GM23338 (cell line): Measurements from ENCODE around the gene RHOD. TPM values are rescaled to one million over a fixed set of nuclear protein-coding genes. Genes with fewer than 3 reads are reported as not detected.
A peak's percentile ranks its signal among the peaks of the same experiment; 100 is the strongest.

Experiments
- ATAC-seq: fragments of 200-7000 bp; cut with Tn5 transposase; 3 replicates; pipeline ENCODE4 v1.9.1; 2020
- DNase-seq: peaks from one replicate; pipeline ENCODE4 v3.0.0-alpha.2; 2015; ENCODE audit warnings: low spot score
- H2AFZ ChIP-seq: fragments of 200-600 bp; sonication (generic); 2 replicates; pipeline ENCODE4 v1.8.0; 2016; ENCODE audit warnings: antibody characterized with exemption, mild to moderate bottlenecking, moderate library complexity
- H3F3A ChIP-seq: fragments of 200-600 bp; sonication (generic); replicated peaks from 2 replicates; pipeline ENCODE4 v1.8.0; 2017; ENCODE audit warnings: antibody characterized with exemption, mixed run types, low read depth
- H3K27ac ChIP-seq: fragments of 200-600 bp; sonication (generic); 2 replicates; pipeline ENCODE4 v1.6.1; 2016; ENCODE audit warnings: low read depth
- H3K27me3 ChIP-seq: fragments of 200-600 bp; sonication (generic); 2 replicates; pipeline ENCODE4 v1.8.0; 2016; ENCODE audit warnings: mild to moderate bottlenecking, mixed run types, moderate library complexity; ENCODE audit not compliant: insufficient read depth
- H3K36me3 ChIP-seq: fragments of 200-600 bp; sonication (generic); 2 replicates; pipeline ENCODE4 v1.8.0; 2016; ENCODE audit warnings: mild to moderate bottlenecking; ENCODE audit not compliant: insufficient read depth
- H3K4me1 ChIP-seq: fragments of 200-600 bp; sonication (generic); 2 replicates; pipeline ENCODE4 v1.8.0; 2016; ENCODE audit warnings: mild to moderate bottlenecking, moderate library complexity; ENCODE audit not compliant: insufficient read depth
- H3K4me2 ChIP-seq: fragments of 200-600 bp; sonication (generic); 2 replicates; pipeline ENCODE4 v1.7.1; 2017; ENCODE audit warnings: mixed run types
- H3K4me3 ChIP-seq: fragments of 200-600 bp; sonication (generic); 2 replicates; pipeline ENCODE4 v1.6.1; 2016; ENCODE audit warnings: mixed run types
- H3K79me2 ChIP-seq: fragments of 200-600 bp; sonication (generic); replicated peaks from 2 replicates; pipeline ENCODE4 v1.8.0; 2017; ENCODE audit warnings: mild to moderate bottlenecking; ENCODE audit not compliant: insufficient read depth
- H3K9me2 ChIP-seq: fragments of 200-600 bp; sonication (generic); 2 replicates; pipeline ENCODE4 v1.8.0; 2017; ENCODE audit not compliant: insufficient read depth
- H4K20me1 ChIP-seq: fragments of 200-600 bp; sonication (generic); replicated peaks from 2 replicates; pipeline ENCODE4 v1.8.0; 2017; ENCODE audit warnings: mild to moderate bottlenecking; ENCODE audit not compliant: insufficient read depth
- H3K27ac Mint-ChIP-seq: 2 replicates; pipeline ENCODE4 v1.8.0; 2020; ENCODE audit warnings: inconsistent platforms, mild to moderate bottlenecking, moderate library complexity, mixed read lengths
- H3K27me3 Mint-ChIP-seq: 3 replicates; pipeline ENCODE4 v1.8.0; 2022; ENCODE audit warnings: low read depth, mild to moderate bottlenecking, moderate library complexity, mixed read lengths, inconsistent platforms; ENCODE audit not compliant: insufficient read depth, poor library complexity
- H3K36me3 Mint-ChIP-seq: 3 replicates; pipeline ENCODE4 v1.8.0; 2021; ENCODE audit warnings: low read depth, mild to moderate bottlenecking, inconsistent platforms, moderate library complexity, mixed read lengths
- H3K4me1 Mint-ChIP-seq: 3 replicates; pipeline ENCODE4 v1.8.0; 2020; ENCODE audit warnings: mild to moderate bottlenecking, inconsistent platforms, mixed read lengths
- H3K4me3 Mint-ChIP-seq: 3 replicates; pipeline ENCODE4 v1.8.0; 2021; ENCODE audit warnings: moderate library complexity, mild to moderate bottlenecking, inconsistent platforms, mixed read lengths
- H3K9me3 Mint-ChIP-seq: 3 replicates; pipeline ENCODE4 v1.8.0; 2020; ENCODE audit warnings: moderate library complexity, mild to moderate bottlenecking, inconsistent platforms, mixed read lengths
- CTCF ChIP-seq, 2 experiments: fragments of 200-600 bp in 1 of 2; sonication (generic) in 1 of 2; conservative IDR thresholded peaks; 2 replicates each; pipeline versions ENCODE4 v1.5.1 to v1.6.1; 2016 to 2017; ENCODE audit warnings: antibody characterized with exemption in 2 of 2, low read depth in 2 of 2, mild to moderate bottlenecking in 2 of 2, moderate library complexity in 1 of 2
- ETS1 ChIP-seq: IDR thresholded peaks from 2 replicates; pipeline ENCODE4 v1.6.1; 2016; ENCODE audit warnings: antibody characterized with exemption
- EZH2 ChIP-seq: fragments of 200-600 bp; sonication (generic); IDR thresholded peaks from one replicate; pipeline ENCODE4 v1.8.0; 2017; ENCODE audit warnings: antibody characterized with exemption, mild to moderate bottlenecking, low read depth; ENCODE audit not compliant: unreplicated experiment
- EZH2phosphoT487 ChIP-seq: fragments of 200-600 bp; sonication (generic); IDR thresholded peaks from one replicate; pipeline ENCODE4 v1.8.1; 2018; ENCODE audit warnings: antibody characterized with exemption; ENCODE audit not compliant: unreplicated experiment
- JUNB ChIP-seq: IDR thresholded peaks from one replicate; pipeline ENCODE4 v1.6.1; 2016; ENCODE audit warnings: antibody characterized with exemption; ENCODE audit not compliant: unreplicated experiment
- NANOG ChIP-seq: IDR thresholded peaks from 2 replicates; pipeline ENCODE4 v1.6.1; 2016; ENCODE audit warnings: antibody characterized with exemption, borderline replicate concordance
- REST ChIP-seq: IDR thresholded peaks from one replicate; pipeline ENCODE4 v1.6.1; 2018; ENCODE audit warnings: antibody characterized with exemption; ENCODE audit not compliant: unreplicated experiment
- STAT1 ChIP-seq: IDR thresholded peaks from one replicate; pipeline ENCODE4 v1.6.1; 2016; ENCODE audit warnings: antibody characterized with exemption; ENCODE audit not compliant: unreplicated experiment
- ZNF331 ChIP-seq: fragments of 250-450 bp; sonication (Bioruptor Pico); IDR thresholded peaks from 2 replicates; pipeline ENCODE4 v1.5.0; 2020; ENCODE audit warnings: low read depth, mild to moderate bottlenecking, moderate library complexity
- ZNF462 ChIP-seq: fragments of 250-450 bp; sonication (Bioruptor Pico); IDR thresholded peaks from 2 replicates; pipeline ENCODE4 v1.5.0; 2020; ENCODE audit warnings: mild to moderate bottlenecking, moderate library complexity
- polyA plus RNA-seq: library from polyadenylated mRNA; unstranded; fragments of >200 nt; fragmentation: Nextera tagmentation; extraction: Ambion mirVana; gene quantifications from 2 replicates; pipeline ENCODE4 v1.2.1, GENCODE V29; 2016
- total RNA-seq: library from RNA; depleted of rRNA; stranded (reverse); fragments of >200 nt; shearing (Covaris generic); gene quantifications from 2 replicates; pipeline ENCODE4 v1.2.3, GENCODE V29; 2014

RHOD gene
- total and polyA plus RNA-seq, 2 experiments from 2014 or later, result 13.8 to 16.2 TPM

GRCh38 chr11:67022961-67023956 lies 33.4 kb upstream of the RHOD start, which contains the start of gene SYT12:
SYT12 (plus strand) TSS chr11:67023134; CDS start chr11:67030145, 7,011 bp downstream.
- Histone ChIP-seq H2AFZ (peak within 1 kb of the TSS; percentile 98), H4K20me1 (no peaks in the 10 kb centered on the region), H3K79me2 (no peaks in the 10 kb centered on the region), H3K4me1 (peaks cover 9% of the 10 kb centered on the region; the same call in 1 of the 2 replicates), H3K9me2 (no peaks in the 10 kb centered on the region), H3K4me3 (peak within 1 kb of the TSS; percentile 68), H3K27ac (no peak within 1 kb of the TSS), H3K36me3 (no peaks in the 10 kb centered on the region), H3K27me3 (peaks cover 35% of the 10 kb centered on the region), H3K4me2 (peak within 1 kb of the TSS; percentile 89), H3F3A (peaks cover 5% of the 10 kb centered on the region; the same call in 1 of the 2 replicates)
- Mint-ChIP-seq H3K4me3 (peak within 1 kb of the TSS; percentile 82), H3K27ac (no peak within 1 kb of the TSS), H3K36me3 (peaks cover 6% of the 10 kb centered on the region; the same call in 1 of the 3 replicates), H3K27me3 (peaks cover 42% of the 10 kb centered on the region), H3K9me3 (peaks cover 15% of the 10 kb centered on the region), H3K4me1 (peaks cover 18% of the 10 kb centered on the region)
- ATAC-seq, result peak; percentile 58
- DNase-seq, result peak; percentile 69
- TF ChIP-seq STAT1 (no peak), ETS1 (no peak), JUNB (no peak), ZNF331 (CRISPR knock-in tag) (no peak), EZH2phosphoT487 (peak; percentile 69), CTCF (conservative IDR thresholded peaks at IDR 0.05; ENCODE audit: low read depth in 2 of 2) (no peak), ZNF462 (no peak), NANOG (no peak), REST (no peak), EZH2 (peak; percentile 87)
